GM12878 (cell line): Measurements from ENCODE around the gene PRKN.

Source experiments
- BACH1 ChIP-seq: fragments of 450-650 bp; IDR thresholded peaks from 2 replicates; pipeline ENCODE4 v1.6.1; 2017; ENCODE audit warnings: mild to moderate bottlenecking, borderline replicate concordance
- CHD2 ChIP-seq: IDR thresholded peaks from 2 replicates; pipeline ENCODE4 v1.6.1; 2011; ENCODE audit warnings: low read depth, low read length, improper control_type of control experiment, borderline replicate concordance
- CTCF ChIP-seq, 3 experiments: IDR thresholded peaks in 2 of 3; conservative IDR thresholded peaks in 1 of 3; 2 replicates each; pipeline ENCODE4 v1.5.1; 2011; ENCODE audit warnings: low read depth in 3 of 3, low read length in 3 of 3, mild to moderate bottlenecking in 3 of 3, control low read depth in 2 of 3, moderate library complexity in 2 of 3, inconsistent platforms in 1 of 3, mixed read lengths in 1 of 3; ENCODE audit not compliant: control insufficient read depth in 2 of 3, insufficient read depth in 1 of 3; ENCODE audit errors: extremely low read depth in 1 of 3
- FOXM1 ChIP-seq: IDR thresholded peaks from 2 replicates; pipeline ENCODE4 v1.6.1; 2012; ENCODE audit warnings: low read depth, mild to moderate bottlenecking, inconsistent platforms, low read length, moderate library complexity
- NR2C1 ChIP-seq: fragments of 450-650 bp; IDR thresholded peaks from 2 replicates; pipeline ENCODE4 v1.6.1; 2017; ENCODE audit warnings: antibody characterized with exemption, mild to moderate bottlenecking, moderate library complexity
- POLR2A ChIP-seq: IDR thresholded peaks from 2 replicates; pipeline ENCODE4 v1.6.1; 2011; ENCODE audit warnings: low read depth, mild to moderate bottlenecking, low read length
- ZZZ3 ChIP-seq: IDR thresholded peaks from 2 replicates; pipeline ENCODE4 v1.6.1; 2011; ENCODE audit warnings: low read depth; ENCODE audit not compliant: control insufficient read depth, insufficient read length
- TF ChIP-seq, protein P1 (sequence below): fragments of 150-350 bp; IDR thresholded peaks from 2 replicates; pipeline ENCODE4 v1.6.1; 2014; ENCODE audit warnings: mild to moderate bottlenecking, low read depth, low read length
- TF ChIP-seq, protein P2 (sequence below): fragments of 450-650 bp; IDR thresholded peaks from 2 replicates; pipeline ENCODE4 v1.6.1; 2017; ENCODE audit warnings: mild to moderate bottlenecking, moderate library complexity

DNA sequence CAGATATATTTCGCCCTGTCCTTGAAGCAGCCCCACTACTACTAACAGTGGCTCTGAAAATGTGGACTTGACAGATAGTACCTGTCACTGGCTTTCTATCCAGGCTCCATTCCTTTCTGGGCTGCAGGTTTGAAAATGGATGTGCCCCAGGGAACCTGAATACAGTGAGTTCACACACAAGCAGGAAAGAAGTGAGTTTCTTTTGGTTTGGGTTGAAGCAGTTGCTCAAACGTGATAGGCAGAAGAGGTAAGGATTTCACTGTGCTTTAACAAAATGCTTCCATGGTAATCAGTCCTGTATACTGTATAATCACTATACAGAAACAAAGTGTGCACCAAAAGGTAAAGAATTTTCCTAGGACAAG lies 382.9 kb downstream of the PRKN start:
- TF ChIP-seq CTCF (IDR thresholded peaks at IDR 0.05 in 2 of 3, conservative IDR thresholded peaks at IDR 0.05 in 1 of 3; ENCODE audit: control insufficient read depth in 2 of 3, extremely low read depth in 1 of 3, insufficient read depth in 1 of 3, low read depth in 3 of 3, low read length in 3 of 3): no peak
- no peak for TF ChIP-seq CHD2
- no peak for TF ChIP-seq BACH1
- TF ChIP-seq, protein P1, sequence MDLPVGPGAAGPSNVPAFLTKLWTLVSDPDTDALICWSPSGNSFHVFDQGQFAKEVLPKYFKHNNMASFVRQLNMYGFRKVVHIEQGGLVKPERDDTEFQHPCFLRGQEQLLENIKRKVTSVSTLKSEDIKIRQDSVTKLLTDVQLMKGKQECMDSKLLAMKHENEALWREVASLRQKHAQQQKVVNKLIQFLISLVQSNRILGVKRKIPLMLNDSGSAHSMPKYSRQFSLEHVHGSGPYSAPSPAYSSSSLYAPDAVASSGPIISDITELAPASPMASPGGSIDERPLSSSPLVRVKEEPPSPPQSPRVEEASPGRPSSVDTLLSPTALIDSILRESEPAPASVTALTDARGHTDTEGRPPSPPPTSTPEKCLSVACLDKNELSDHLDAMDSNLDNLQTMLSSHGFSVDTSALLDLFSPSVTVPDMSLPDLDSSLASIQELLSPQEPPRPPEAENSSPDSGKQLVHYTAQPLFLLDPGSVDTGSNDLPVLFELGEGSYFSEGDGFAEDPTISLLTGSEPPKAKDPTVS: no peak
- no peak for TF ChIP-seq POLR2A
- TF ChIP-seq ZZZ3: no peak
- no peak for TF ChIP-seq NR2C1
- no peak for TF ChIP-seq FOXM1
- TF ChIP-seq, protein P2, sequence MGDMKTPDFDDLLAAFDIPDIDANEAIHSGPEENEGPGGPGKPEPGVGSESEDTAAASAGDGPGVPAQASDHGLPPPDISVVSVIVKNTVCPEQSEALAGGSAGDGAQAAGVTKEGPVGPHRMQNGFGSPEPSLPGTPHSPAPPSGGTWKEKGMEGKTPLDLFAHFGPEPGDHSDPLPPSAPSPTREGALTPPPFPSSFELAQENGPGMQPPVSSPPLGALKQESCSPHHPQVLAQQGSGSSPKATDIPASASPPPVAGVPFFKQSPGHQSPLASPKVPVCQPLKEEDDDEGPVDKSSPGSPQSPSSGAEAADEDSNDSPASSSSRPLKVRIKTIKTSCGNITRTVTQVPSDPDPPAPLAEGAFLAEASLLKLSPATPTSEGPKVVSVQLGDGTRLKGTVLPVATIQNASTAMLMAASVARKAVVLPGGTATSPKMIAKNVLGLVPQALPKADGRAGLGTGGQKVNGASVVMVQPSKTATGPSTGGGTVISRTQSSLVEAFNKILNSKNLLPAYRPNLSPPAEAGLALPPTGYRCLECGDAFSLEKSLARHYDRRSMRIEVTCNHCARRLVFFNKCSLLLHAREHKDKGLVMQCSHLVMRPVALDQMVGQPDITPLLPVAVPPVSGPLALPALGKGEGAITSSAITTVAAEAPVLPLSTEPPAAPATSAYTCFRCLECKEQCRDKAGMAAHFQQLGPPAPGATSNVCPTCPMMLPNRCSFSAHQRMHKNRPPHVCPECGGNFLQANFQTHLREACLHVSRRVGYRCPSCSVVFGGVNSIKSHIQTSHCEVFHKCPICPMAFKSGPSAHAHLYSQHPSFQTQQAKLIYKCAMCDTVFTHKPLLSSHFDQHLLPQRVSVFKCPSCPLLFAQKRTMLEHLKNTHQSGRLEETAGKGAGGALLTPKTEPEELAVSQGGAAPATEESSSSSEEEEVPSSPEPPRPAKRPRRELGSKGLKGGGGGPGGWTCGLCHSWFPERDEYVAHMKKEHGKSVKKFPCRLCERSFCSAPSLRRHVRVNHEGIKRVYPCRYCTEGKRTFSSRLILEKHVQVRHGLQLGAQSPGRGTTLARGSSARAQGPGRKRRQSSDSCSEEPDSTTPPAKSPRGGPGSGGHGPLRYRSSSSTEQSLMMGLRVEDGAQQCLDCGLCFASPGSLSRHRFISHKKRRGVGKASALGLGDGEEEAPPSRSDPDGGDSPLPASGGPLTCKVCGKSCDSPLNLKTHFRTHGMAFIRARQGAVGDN: no peak
